AG04449 (cell line): ENCODE measurements around the gene C1QTNF12.

Source experiments
- CTCF ChIA-PET: fragments of 350-600 bp; formaldehyde crosslinking; extraction: SDS; loops from one replicate; lab custom pipeline; 2021; ENCODE audit warnings: antibody characterized with exemption; lab: Yijun Ruan, JAX
- POLR2A ChIA-PET: fragments of 400-600, 350-600 bp; formaldehyde crosslinking; extraction: SDS; loops from one replicate; lab custom pipeline; 2020; ENCODE audit warnings: antibody characterized with exemption, inconsistent platforms; lab: Yijun Ruan, JAX
- DNase-seq: peaks from one replicate; pipeline ENCODE4 v3.0.0-alpha.2; 2010; ENCODE audit warnings: low read depth, low spot score
- H3K4me3 ChIP-seq: 2 replicates; pipeline ENCODE4 v1.5.1; 2011; ENCODE audit warnings: low read depth, mild to moderate bottlenecking, control low read depth, low read length
- CTCF ChIP-seq: IDR thresholded peaks from one replicate; pipeline ENCODE4 v1.5.1; 2011; ENCODE audit warnings: mild to moderate bottlenecking, moderate library complexity, low read length, control low read depth, inconsistent platforms; ENCODE audit not compliant: insufficient read depth; ENCODE audit errors: missing control alignments

The C1QTNF12 gene

DNA sequence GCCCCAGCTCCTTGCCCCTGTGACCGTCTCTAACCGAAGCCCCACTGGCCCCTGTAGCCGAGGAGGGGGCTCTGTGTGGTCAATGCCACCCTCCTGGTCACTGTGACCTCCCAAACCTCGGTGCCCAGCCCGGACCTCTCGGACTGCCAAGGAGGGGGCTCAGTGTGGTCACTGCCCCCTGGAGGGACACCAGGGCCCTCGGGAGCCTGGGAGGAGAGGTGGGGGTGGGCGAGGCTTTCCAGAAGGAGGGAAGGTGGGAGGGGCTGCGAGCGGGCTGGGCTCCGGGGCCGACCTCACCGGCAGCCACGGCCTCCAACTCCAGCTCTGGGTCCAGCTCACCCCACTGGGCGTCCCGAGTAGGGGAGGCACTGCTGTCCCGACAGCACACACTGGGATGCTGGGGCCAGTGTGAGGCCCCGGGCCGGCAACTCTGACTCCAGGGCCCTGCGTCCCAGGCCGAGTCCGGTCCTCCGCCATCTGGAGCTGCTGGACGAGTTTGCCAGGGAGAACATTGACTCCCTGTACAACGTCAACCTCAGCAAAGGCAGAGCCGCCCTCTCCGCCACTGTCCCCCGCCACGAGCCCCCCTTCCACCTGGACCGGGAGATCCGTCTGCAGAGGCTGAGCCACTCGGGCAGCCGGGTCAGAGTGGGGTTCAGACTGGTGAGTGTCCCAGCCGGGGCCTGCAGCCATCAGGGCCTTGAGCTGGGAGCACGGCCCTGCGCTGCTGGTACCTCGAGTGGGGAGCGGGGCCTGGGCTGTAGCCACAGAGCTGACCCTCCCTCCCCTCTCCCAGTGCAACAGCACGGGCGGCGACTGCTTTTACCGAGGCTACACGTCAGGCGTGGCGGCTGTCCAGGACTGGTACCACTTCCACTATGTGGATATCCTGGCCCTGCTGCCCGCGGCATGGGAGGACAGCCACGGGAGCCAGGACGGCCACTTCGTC is 40.1 kb upstream of the C1QTNF12 start:
- DNase-seq: no peak
- H3K4me3 ChIP-seq: no peak overlapping the region
- TF ChIP-seq CTCF: no peak
- POLR2A ChIA-PET: no interaction called here
- CTCF ChIA-PET: interaction anchor here (0.9 to 1.7 kb wide), 5 partner anchors 10 to 165 kb away, joined by 3 to 10 read pairs (median 4); partner anchors contain the start of gene UBE2J2

- POLR2A ChIA-PET: no interaction called here
- CTCF ChIA-PET: interaction anchor here (0.7 to 1.1 kb wide), 3 partner anchors 15 to 302 kb away, joined by 3 read pairs; no protein-coding TSS in a partner anchor
- no peak for TF ChIP-seq CTCF
Measured at GRCh38 chr1:1285611-1286311, 39.2 kb upstream of the C1QTNF12 start.

DNA sequence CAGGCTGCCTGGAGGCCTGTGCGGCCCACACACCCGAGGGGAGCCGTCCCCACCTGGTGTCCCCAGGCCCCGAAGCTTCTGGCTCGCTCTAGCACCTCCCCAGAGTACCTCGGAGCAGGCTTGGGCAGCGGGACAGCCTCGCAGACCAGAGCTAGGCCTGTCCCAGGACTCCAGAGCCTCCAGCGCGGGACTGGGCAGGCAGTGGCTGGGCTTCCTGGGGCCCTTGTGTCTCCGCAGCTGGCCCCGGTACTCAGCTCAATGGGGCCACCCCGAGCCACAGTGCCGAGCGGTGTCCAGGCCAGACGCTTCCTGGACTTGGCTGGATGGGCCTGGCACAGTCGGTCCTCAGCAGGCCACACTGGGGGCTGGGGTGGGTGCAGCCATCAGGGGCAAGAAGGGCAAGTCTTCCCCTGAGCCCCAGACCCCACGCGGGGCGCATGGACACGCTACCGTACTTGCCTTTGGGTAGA is 38.6 kb upstream of the C1QTNF12 start:
- DNase-seq: no peak
- H3K4me3 ChIP-seq: no peak overlapping the region
- POLR2A ChIA-PET: no interaction called here
- no peak for TF ChIP-seq CTCF
- CTCF ChIA-PET: interaction anchor here (0.7 to 1.1 kb wide), 3 partner anchors 14 to 302 kb away, joined by 3 read pairs; no protein-coding TSS in a partner anchor

More at GRCh38 chr1:1285611-1286311, 39.2 kb upstream of the C1QTNF12 start:
- H3K4me3 ChIP-seq: no peak overlapping the region
- no peak for DNase-seq

DNA sequence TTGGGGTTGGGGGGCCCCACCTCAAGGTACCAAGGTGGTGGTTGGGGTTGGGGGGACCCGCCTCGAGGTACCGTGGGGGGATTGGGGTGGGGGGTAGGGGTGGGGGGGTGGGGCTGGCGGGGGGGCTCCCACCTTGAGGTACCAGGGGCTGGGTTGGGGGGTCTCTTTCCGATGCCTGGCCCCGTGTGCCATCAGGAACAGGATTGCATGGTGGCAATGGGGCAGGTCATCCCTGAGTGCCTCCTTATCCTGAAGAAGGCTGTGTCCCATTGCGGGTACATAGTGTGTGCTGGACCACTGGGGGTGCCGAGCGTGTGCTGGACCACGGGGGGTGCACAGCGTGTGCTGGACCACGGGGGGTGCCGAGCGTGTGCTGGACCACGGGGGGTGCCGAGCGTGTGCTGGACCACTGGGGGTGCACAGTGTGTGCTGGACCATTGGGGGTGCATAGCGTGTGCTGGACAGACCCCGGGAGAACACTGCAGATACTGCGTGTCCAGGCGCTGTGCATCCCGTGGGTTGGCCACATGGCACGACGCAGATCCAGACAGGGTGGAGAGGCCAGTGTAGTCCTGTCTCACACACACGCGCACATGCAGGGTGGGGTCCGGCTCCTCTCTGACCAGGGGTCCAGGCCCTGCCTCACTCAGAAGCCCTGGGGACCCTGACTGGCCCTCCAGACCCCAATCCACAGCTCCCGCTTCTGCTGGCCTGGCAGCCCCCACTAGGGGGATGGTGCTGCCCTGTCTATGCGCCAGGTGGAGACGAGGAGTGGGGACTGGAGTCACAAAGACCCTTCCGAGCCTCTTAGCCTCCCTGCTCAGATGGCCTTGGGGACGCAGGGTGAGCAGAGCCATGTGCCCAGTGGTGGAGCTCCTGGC is 37.9 kb upstream of the C1QTNF12 start:
- CTCF ChIA-PET: interaction anchor here (1.2 kb wide), 1 partner anchor 162 kb away, joined by 3 read pairs; no protein-coding TSS in a partner anchor

GRCh38 chr1:1283821-1284220 is 37.3 kb upstream of the C1QTNF12 start:
- ChIA-PET POLR2A (no interaction called here), CTCF (interaction anchor here (1.2 kb wide), 1 partner anchor 161 kb away, joined by 3 read pairs; no protein-coding TSS in a partner anchor)
- DNase-seq: no peak
- peak; percentile 24 for TF ChIP-seq CTCF
- H3K4me3 ChIP-seq: no peak overlapping the region

More for the DNA sequence above, 37.9 kb upstream of the C1QTNF12 start:
- no peak overlapping the region for H3K4me3 ChIP-seq
- DNase-seq: no peak
- TF ChIP-seq CTCF: no peak
- POLR2A ChIA-PET: no interaction called here
